ENCODE data around the gene TMEM69.

Gene TMEM69, protein sequence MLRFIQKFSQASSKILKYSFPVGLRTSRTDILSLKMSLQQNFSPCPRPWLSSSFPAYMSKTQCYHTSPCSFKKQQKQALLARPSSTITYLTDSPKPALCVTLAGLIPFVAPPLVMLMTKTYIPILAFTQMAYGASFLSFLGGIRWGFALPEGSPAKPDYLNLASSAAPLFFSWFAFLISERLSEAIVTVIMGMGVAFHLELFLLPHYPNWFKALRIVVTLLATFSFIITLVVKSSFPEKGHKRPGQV

DNA sequence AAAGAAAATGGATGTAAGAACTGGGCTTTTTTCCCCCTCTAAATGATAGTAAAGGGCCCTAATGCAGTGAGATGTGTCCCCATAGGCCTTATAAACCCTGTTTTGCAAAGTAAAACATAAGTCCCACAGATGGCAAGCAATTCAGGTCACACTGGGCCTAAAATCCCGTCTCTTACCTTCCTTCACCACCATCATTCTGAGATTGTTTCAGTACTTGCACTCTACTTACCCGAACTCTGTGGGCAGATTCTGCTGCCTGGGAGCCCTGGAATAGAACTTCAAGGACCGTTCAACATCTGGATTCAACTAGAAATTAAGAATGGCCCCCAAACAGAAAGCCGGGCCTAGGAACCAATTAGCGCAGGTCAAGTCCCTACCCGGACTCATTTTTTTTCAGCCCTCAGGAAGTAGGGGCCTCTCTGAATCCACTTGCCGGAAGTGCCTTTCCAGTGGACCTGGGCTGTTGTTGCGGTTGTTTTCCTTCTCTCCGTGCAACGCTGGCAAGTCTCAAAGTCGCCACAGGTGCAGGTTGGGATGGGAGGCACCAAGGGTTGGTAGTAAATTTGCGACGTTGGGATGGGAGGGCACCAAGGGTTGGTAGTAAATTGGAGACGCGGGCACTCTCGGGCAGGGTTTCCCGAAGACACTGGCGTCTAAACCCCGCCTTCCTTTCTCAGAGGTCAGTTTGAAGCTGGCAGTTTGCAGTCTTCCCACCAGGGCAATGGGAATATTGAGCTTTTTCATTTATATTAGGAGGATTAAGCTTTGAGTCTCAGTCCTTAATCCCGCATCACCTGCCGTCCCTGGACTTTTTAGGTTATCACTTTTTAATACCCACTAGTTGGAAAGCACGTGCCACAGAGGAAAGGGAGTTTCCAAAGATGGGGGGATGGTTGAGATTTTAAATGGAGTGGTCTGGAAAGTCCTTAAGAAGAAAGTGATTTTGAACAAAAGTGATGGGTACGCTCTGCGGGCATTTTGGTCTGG, at the start of gene TMEM69:
Gene TMEM69, plus strand, starts transcription at position 428 of the 987 bp plus-strand sequence. CDS start 2,888 bp downstream, outside the sequence.
- H3K4me1 Mint-ChIP-seq (ENCODE audit: low read depth): peaks cover 45% of the 10 kb centered on the region
- H3K27ac Mint-ChIP-seq: peak within 1 kb of the TSS; percentile 98
- H3K27me3 Mint-ChIP-seq: no peaks in the 10 kb centered on the region
- H3K4me3 Mint-ChIP-seq: peak within 1 kb of the TSS; percentile 99
- DNase-seq: peak; percentile 86
- peaks cover 78% of the 10 kb centered on the region for H3K36me3 Mint-ChIP-seq (ENCODE audit: low read depth)
- H3K9me3 Mint-ChIP-seq: no peaks in the 10 kb centered on the region

DNA sequence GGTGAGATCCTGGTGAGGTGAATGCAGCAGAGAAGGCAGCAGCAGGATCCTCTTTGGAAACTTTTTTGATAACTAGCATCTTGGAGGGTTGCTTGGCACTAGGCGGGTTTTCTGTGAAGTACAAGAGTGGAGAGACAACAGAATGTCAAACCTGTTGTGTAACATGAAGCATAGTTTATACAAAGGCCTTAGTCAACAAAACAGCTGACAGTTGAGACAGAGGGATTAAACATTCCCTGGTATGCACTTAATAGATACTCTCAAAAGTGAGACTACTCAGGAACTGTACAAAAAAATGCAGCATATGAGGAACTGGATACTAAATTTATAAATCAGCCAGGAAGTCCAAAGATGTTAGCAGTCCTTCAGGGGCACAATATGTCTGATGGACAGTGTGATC, 47.7 kb upstream of the TMEM69 start:
- no peaks in the 10 kb centered on the region for H3K4me1 Mint-ChIP-seq (ENCODE audit: low read depth)

DNA sequence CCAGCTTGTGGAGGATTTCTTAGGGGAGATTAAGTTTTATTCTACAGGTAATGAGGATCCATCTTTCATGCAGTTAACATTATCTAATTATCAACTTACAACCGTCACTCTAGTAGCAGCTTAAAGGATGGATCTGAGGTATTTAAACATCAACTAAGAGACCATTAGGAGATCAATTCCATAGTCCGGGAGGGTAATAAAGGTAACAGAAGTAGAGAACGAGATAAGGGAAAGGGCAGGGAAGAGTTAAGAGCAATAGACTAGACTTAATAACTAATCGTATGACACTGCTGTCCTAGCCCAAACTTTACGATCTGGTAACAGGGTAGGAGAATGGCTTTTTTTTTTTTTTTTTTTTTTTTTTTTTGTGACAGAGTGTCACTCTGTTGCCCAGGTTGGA, 44.7 kb upstream of the TMEM69 start:
- H3K27ac Mint-ChIP-seq: peak overlapping the region; percentile 57
- H3K4me3 Mint-ChIP-seq: no peak overlapping the region
- no peak for DNase-seq
- no peaks in the 10 kb centered on the region for H3K27me3 Mint-ChIP-seq
- peaks cover 2% of the 10 kb centered on the region for H3K4me1 Mint-ChIP-seq (ENCODE audit: low read depth)
- no peaks in the 10 kb centered on the region for H3K9me3 Mint-ChIP-seq
- H3K36me3 Mint-ChIP-seq (ENCODE audit: low read depth): peaks cover 70% of the 10 kb centered on the region

More for the DNA sequence above, 47.7 kb upstream of the TMEM69 start:
- no peaks in the 10 kb centered on the region for H3K9me3 Mint-ChIP-seq
- no peaks in the 10 kb centered on the region for H3K27me3 Mint-ChIP-seq
- H3K36me3 Mint-ChIP-seq (ENCODE audit: low read depth): peaks cover 46% of the 10 kb centered on the region
- H3K4me3 Mint-ChIP-seq: no peak overlapping the region
- no peak overlapping the region for H3K27ac Mint-ChIP-seq
- no peak for DNase-seq

DNA sequence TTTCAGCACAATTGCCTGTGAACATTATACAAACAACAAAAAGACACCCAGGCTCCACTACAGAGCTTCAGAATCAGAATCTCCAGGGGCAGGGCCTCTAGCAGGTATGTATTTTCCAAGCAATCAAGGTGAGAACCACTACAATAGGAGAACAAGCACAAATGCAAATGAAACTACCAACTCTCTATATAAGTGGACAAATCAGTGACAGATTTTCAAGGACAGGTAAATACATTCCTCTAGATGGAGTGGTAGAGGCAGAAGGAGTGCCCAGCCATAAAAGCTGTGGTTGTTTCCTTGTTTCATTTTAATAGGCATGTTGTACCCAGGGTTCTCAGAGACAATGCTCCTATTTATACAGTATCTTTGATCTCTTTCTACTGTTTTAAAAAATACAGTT, 44.0 kb upstream of the TMEM69 start:
- Mint-ChIP-seq H3K27me3 (no peaks in the 10 kb centered on the region), H3K4me3 (no peak overlapping the region), H3K27ac (no peak overlapping the region), H3K36me3 (ENCODE audit: low read depth) (peaks cover 77% of the 10 kb centered on the region), H3K9me3 (no peaks in the 10 kb centered on the region), H3K4me1 (ENCODE audit: low read depth) (peaks cover 2% of the 10 kb centered on the region)
- DNase-seq: no peak

DNA sequence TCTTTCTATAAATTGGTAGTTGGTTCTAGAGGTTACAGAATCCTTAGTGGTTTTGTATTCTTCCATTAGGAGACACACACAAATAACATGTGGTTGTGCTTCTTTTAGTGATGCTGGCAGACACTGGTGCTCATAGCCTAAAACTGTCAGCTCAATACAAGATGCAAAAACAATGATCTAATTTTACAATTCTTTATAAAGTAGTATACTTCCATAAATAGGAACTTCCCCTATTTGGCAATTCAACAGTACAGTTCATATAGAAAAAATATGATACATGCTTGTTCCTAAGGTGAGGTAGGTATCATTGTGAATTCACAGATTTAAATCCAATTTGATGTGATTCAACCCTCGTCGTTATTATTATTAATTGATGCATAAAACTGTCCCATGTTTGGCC, 43.3 kb upstream of the TMEM69 start:
- Mint-ChIP-seq H3K4me1 (ENCODE audit: low read depth) (peaks cover 2% of the 10 kb centered on the region), H3K4me3 (no peak overlapping the region), H3K27me3 (no peaks in the 10 kb centered on the region), H3K36me3 (ENCODE audit: low read depth) (peaks cover 82% of the 10 kb centered on the region), H3K9me3 (no peaks in the 10 kb centered on the region), H3K27ac (no peak overlapping the region)
- DNase-seq: no peak

DNA sequence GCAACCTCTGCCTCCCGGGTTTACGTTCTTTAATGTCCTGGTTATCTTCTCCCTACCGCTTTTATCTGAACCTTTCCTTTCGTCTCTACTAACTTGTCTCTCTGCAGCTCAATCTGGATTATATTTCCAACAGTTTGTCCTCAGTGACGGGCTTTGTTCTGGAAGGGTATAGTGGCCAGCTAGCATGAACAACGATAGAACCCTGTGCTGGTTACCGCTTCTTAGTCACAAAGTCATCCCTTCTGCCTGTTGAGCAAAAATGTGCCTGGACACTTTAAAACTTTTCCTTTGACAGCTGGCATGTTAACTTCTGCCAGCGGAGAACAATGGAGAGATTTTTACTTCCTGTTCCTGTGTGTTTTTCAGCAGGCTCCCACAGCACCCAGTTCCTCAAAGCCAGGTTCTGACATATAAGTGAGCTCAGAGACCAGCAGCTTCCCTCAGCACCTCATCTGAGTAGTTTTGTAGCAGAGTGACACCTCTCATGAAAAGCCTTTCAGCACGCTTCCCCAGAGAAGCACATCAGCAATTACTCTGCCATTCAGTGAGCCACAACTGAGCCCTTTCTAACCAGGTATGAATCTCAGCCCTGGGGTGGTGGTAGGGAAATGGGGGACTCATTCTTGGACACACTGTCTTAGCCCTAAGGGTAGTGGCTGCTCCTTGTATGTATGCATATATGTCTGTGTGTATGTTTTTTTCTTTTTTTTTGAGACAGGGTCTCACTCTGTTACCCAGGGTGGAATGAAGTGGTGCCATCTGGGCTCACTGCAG, 40.5 kb upstream of the TMEM69 start:
- peaks cover 86% of the 10 kb centered on the region for H3K36me3 Mint-ChIP-seq (ENCODE audit: low read depth)
- no peaks in the 10 kb centered on the region for H3K27me3 Mint-ChIP-seq
- no peak for DNase-seq
- no peak overlapping the region for H3K4me3 Mint-ChIP-seq
- H3K4me1 Mint-ChIP-seq (ENCODE audit: low read depth): peaks cover 4% of the 10 kb centered on the region
- peak overlapping the region; percentile 59 for H3K27ac Mint-ChIP-seq
- H3K9me3 Mint-ChIP-seq: no peaks in the 10 kb centered on the region

DNA sequence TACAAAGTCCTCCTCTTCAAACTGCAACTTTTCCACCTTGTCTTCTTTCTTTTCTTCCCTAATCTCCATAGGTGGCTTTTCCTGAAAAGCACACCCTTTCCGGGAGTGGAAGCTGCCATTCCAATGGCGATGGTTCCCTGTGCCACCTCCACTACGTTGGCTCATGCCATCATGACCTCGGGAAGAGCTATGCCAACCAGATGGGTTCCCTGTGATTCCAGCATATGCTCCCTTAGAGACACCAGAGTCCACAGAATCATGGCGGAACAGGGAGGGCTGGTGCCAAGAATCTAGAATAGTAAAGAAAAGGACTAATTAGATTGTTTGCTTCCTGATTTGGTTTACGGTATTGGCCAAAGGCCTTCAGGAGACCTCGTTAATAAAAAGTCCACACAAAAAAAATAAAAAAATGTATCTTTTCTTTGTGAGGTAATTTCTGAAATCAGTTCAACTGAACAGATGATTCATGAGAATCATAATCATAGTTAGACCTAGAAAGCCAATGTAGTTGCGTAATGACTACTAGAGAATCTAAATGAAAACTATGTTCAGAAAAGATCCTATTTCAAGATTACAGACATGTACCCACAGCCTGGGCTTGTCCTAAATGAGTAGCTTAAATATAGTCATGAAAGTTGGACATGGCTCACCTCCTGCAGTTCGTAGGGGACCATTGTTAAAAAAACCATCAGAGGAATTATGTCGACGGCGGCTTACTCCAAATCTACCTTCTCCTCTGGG, 33.3 kb upstream of the TMEM69 start:
- H3K4me3 Mint-ChIP-seq: no peak overlapping the region
- no peak for DNase-seq
- peaks cover 25% of the 10 kb centered on the region for H3K4me1 Mint-ChIP-seq (ENCODE audit: low read depth)
- peaks cover 92% of the 10 kb centered on the region for H3K36me3 Mint-ChIP-seq (ENCODE audit: low read depth)
- peak overlapping the region; percentile 80 for H3K27ac Mint-ChIP-seq
- H3K27me3 Mint-ChIP-seq: no peaks in the 10 kb centered on the region
- no peaks in the 10 kb centered on the region for H3K9me3 Mint-ChIP-seq

DNA sequence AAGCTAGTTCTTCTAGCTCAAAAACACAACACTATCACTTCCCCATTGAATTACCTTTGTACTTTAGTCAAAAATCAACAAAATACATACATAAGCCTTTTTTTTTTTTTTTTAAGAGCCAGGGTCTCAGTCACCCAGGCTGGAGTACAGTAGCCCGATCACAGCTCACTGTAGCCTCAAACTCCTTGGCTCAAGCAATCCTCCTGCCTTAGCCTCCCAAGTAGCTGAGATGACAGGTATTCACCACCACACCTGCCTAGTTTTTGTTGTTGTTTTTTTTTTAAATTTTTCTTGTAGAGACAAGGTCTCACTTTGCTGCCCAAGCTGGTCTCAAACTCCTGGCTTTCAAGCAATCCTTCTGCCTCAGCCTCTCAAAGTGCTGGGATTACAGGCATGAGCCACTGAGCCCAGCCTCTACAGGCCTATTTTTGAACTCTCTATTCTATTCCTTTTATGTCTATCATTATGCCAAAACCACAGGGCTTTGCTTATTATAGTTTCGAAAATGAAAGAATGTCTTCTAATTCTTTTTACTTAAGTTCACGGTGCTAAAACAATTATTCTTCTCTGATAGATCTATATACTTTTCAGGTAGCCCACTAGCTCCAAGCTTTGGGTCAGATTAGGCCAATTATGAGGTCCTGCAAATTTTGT, 31.3 kb upstream of the TMEM69 start:
- H3K27ac Mint-ChIP-seq: no peak overlapping the region
- H3K4me1 Mint-ChIP-seq (ENCODE audit: low read depth): peaks cover 23% of the 10 kb centered on the region
- H3K9me3 Mint-ChIP-seq: no peaks in the 10 kb centered on the region
- no peak overlapping the region for H3K4me3 Mint-ChIP-seq
- no peaks in the 10 kb centered on the region for H3K27me3 Mint-ChIP-seq
- DNase-seq: no peak
- peaks cover 89% of the 10 kb centered on the region for H3K36me3 Mint-ChIP-seq (ENCODE audit: low read depth)

DNA sequence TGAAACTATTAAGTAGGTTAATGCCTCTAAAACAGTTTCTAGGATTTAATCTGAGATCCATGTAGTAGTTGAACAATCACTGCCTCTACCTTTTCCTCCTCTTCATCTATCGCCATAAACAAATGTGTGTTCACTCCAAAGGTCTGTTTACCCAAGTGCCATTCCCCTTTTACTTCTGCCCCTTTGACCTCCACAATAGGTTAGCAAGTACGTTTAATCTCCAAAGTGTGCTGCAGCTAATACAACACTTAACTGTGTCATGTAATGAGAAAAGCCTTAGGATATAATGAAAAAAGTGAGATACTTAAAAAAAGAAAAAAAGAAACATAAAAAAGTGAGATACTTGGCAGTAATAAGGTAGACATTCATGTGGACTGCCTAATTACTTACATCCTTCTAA, 29.8 kb upstream of the TMEM69 start:
- peaks cover 32% of the 10 kb centered on the region for H3K4me1 Mint-ChIP-seq (ENCODE audit: low read depth)
- no peak overlapping the region for H3K4me3 Mint-ChIP-seq
- DNase-seq: no peak
- H3K36me3 Mint-ChIP-seq (ENCODE audit: low read depth): peaks cover 79% of the 10 kb centered on the region
- H3K27me3 Mint-ChIP-seq: no peaks in the 10 kb centered on the region
- H3K9me3 Mint-ChIP-seq: no peaks in the 10 kb centered on the region
- peak overlapping the region; percentile 51 for H3K27ac Mint-ChIP-seq

DNA sequence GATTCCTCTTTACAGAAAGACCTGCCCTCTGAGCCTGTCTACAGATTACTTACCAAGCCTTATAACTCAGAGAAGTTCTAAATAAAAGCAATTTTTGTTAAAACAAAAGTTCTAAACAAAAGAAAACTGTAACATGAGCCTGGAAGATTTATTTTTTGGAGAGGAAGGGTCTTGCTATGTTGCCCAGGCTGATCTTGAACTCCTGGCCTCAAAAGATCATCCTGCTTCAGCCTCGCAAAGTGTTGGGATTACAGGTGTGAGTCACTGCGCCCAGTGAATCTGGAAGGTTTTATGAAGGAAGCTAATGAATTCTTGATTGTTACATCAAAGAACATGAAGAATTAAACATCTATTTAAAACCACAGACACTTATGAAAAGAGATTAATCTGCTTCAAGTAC, 28.8 kb upstream of the TMEM69 start:
- H3K9me3 Mint-ChIP-seq: no peaks in the 10 kb centered on the region
- H3K27ac Mint-ChIP-seq: no peak overlapping the region
- H3K4me3 Mint-ChIP-seq: no peak overlapping the region
- no peak for DNase-seq
- H3K36me3 Mint-ChIP-seq (ENCODE audit: low read depth): peaks cover 77% of the 10 kb centered on the region
- no peaks in the 10 kb centered on the region for H3K27me3 Mint-ChIP-seq
- H3K4me1 Mint-ChIP-seq (ENCODE audit: low read depth): peaks cover 33% of the 10 kb centered on the region

DNA sequence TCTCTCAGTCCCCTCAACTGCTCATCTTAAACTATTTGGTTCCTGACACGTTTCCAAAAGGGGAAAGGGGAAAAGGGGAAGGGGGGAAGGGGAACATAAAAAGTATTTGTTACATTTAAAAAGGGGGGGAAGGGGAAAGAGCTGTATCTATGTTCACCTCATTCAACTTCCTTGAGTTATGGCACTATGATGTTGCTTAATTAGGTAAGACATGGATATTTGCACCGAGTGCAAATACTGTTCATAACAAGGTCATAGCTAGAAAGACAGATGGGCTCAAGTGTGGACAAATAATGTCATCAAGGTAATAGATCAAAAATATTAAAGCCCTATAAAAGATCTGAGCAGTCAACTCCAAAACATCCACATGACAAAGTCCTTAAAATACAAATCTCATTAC, 27.6 kb upstream of the TMEM69 start:
- Mint-ChIP-seq H3K27ac (peak overlapping the region; percentile 55), H3K4me1 (ENCODE audit: low read depth) (peaks cover 25% of the 10 kb centered on the region), H3K36me3 (ENCODE audit: low read depth) (peaks cover 69% of the 10 kb centered on the region), H3K27me3 (no peaks in the 10 kb centered on the region), H3K4me3 (no peak overlapping the region), H3K9me3 (no peaks in the 10 kb centered on the region)
- no peak for DNase-seq

DNA sequence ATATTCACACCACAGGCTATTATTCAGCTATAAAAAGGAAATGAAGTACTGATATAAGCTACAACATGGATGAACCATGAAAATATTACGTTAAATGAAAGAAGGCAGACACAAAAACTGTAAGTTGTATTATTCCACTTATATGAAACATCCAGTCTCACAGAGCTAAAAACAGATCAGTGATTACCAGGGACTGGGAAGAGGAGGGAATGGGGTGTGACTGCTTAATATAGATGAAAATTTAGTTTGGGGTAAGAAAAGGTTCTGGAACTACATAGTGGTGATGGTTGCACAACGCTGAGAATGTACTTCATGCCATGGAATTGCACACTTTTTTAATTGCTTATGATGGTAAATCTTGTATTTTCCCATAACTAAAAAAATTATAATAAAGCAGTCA, 21.1 kb upstream of the TMEM69 start:
- no peaks in the 10 kb centered on the region for H3K27me3 Mint-ChIP-seq
- H3K9me3 Mint-ChIP-seq: no peaks in the 10 kb centered on the region
- DNase-seq: no peak
- peaks cover 23% of the 10 kb centered on the region for H3K36me3 Mint-ChIP-seq (ENCODE audit: low read depth)
- H3K27ac Mint-ChIP-seq: no peak overlapping the region
- H3K4me1 Mint-ChIP-seq (ENCODE audit: low read depth): peaks cover 56% of the 10 kb centered on the region
- H3K4me3 Mint-ChIP-seq: no peak overlapping the region

DNA sequence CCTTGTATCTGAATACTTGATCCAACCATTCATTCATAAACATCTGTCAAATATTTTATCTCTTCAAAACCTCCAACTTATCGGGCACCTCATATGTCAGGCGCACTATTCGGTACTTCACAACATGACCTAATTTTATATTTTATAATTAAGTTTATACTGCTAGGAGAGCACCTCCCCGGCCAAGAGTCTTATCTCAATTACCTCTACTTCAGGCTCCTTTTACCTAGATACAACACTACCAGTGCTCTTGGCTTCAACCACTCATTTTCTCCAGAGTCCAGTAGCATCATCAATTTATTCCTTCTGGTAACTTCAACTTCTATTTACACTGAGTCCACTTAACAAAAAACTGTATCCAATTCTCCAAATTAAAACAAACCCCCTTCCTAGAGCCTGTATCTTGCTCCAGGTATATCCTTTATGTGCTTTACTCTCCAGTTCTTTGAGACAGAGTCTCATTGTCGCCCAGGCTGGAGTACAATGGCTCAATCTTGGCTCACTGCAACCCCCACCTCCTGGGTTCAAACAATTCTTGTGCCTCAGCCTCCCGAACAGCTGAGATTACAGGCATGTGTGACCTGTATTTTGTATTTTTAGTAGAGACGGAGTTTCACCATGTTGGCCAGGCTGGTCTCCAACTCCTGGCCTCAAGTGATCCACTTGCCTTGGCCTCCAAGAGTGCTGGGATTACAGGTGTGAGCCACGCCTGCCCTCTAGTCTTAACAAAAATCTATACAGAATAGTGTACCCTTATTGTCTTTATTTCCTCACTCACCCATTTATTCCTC, 20.5 kb upstream of the TMEM69 start:
- peaks cover 55% of the 10 kb centered on the region for H3K4me1 Mint-ChIP-seq (ENCODE audit: low read depth)

More for the DNA sequence above, 20.5 kb upstream of the TMEM69 start:
- no peaks in the 10 kb centered on the region for H3K9me3 Mint-ChIP-seq
- DNase-seq: no peak
- peak overlapping the region; percentile 59 for H3K27ac Mint-ChIP-seq
- H3K36me3 Mint-ChIP-seq (ENCODE audit: low read depth): peaks cover 24% of the 10 kb centered on the region
- H3K27me3 Mint-ChIP-seq: no peaks in the 10 kb centered on the region
- H3K4me3 Mint-ChIP-seq: no peak overlapping the region
